ENCODE data around the gene SPATC1L.

GRCh38 chr21:46171585-46171984 is 12.7 kb downstream of the SPATC1L start:
- TF ChIP-seq CTCF (conservative IDR thresholded peaks at IDR 0.05; ENCODE audit: low read length): no peak
- TF ChIP-seq EZH2phosphoT487 (IDR thresholded peaks at IDR 0.05; ENCODE audit: borderline replicate concordance, low read depth, low read length): no peak

Data from OCI-LY7 (cell line).